CD4-positive, CD25-positive, alpha-beta regulatory T cell (primary cell): ENCODE results near the gene NRBP1. TPM values are rescaled to one million over a fixed set of nuclear protein-coding genes. Genes with fewer than 3 reads are reported as not detected.
"Not testable (repeated sequence)": the region's sequence is repeated elsewhere in the genome, so short reads cannot be mapped to it uniquely, and the experiment has no call there.

Experiments used
- ATAC-seq, 2 donors: fragments of 150-1000 bp; cut with Tn5 transposase; one replicate each; pipeline ENCODE4 v1.10.0; 2021; ENCODE audit warnings: low read depth in 2 of 2, moderate number of reproducible peaks in 2 of 2, moderate library complexity in 1 of 2
- DNase-seq, 3 donors: peaks; one replicate each; pipeline versions ENCODE4 v3.0.0 to v3.0.0-alpha.2; 2012 to 2022; ENCODE audit warnings: mixed read lengths in 1 of 3
- H3K27ac ChIP-seq: one replicate; pipeline ENCODE4 v1.7.0; 2013; ENCODE audit warnings: mild to moderate bottlenecking, low read length; ENCODE audit not compliant: insufficient read depth, poor library complexity, severe bottlenecking
- H3K27me3 ChIP-seq: one replicate; pipeline ENCODE4 v1.7.0; 2013; ENCODE audit warnings: low read length; ENCODE audit not compliant: control insufficient read depth, insufficient read depth
- H3K36me3 ChIP-seq: one replicate; pipeline ENCODE4 v1.7.0; 2013; ENCODE audit warnings: mild to moderate bottlenecking, low read length, moderate library complexity; ENCODE audit not compliant: control insufficient read depth, insufficient read depth
- H3K4me1 ChIP-seq: 2 replicates; pipeline ENCODE4 v1.7.0; 2013; ENCODE audit warnings: mild to moderate bottlenecking, low read length; ENCODE audit not compliant: insufficient read depth, control insufficient read depth, poor library complexity, severe bottlenecking
- H3K4me3 ChIP-seq: one replicate; pipeline ENCODE4 v1.7.0; 2013; ENCODE audit warnings: low read depth, mild to moderate bottlenecking, low read length, moderate library complexity
- H3K9me3 ChIP-seq, 2 experiments: 1 replicate in 1 of 2; 2 replicates in 1 of 2; pipeline ENCODE4 v1.7.0; 2013; ENCODE audit warnings: low read length in 2 of 2, mild to moderate bottlenecking in 1 of 2, moderate library complexity in 1 of 2; ENCODE audit not compliant: control insufficient read depth in 2 of 2
- H3K27ac Mint-ChIP-seq, 3 donors: one replicate each; pipeline ENCODE4 v1.8.0; 2020 to 2022; ENCODE audit warnings: mild to moderate bottlenecking in 3 of 3, mixed read lengths in 3 of 3, moderate library complexity in 2 of 3
- H3K27me3 Mint-ChIP-seq: one replicate; pipeline ENCODE4 v1.8.0; 2022; ENCODE audit warnings: mild to moderate bottlenecking, mixed read lengths
- H3K36me3 Mint-ChIP-seq: one replicate; pipeline ENCODE4 v1.8.0; 2020; ENCODE audit warnings: mixed read lengths
- H3K4me1 Mint-ChIP-seq, 4 donors: one replicate each; pipeline ENCODE4 v1.8.0; 2020 to 2022; ENCODE audit warnings: mixed read lengths in 4 of 4, mild to moderate bottlenecking in 1 of 4
- H3K4me3 Mint-ChIP-seq, 4 donors: one replicate each; pipeline ENCODE4 v1.8.0; 2020 to 2022; ENCODE audit warnings: mild to moderate bottlenecking in 4 of 4, mixed read lengths in 4 of 4, moderate library complexity in 3 of 4
- H3K9me3 Mint-ChIP-seq, 7 donors: one replicate each; pipeline ENCODE4 v1.8.0; 2020 to 2022; ENCODE audit warnings: mixed read lengths in 7 of 7, mild to moderate bottlenecking in 3 of 7, moderate library complexity in 2 of 7
- polyA plus RNA-seq, 4 donors: library from polyadenylated mRNA; unstranded; fragments of 300-500 nt; fragmentation: Illumina TruSeq; gene quantifications; one replicate each; pipeline ENCODE4 v1.2.3, GENCODE V29; 2021
- total RNA-seq: library from RNA; stranded (reverse); gene quantifications from one replicate; pipeline ENCODE4 v1.2.3, GENCODE V29; 2022

Gene NRBP1
- total and polyA plus RNA-seq, 5 donors from 2014 or later, result 87.1 to 182 (median 114) TPM

DNA sequence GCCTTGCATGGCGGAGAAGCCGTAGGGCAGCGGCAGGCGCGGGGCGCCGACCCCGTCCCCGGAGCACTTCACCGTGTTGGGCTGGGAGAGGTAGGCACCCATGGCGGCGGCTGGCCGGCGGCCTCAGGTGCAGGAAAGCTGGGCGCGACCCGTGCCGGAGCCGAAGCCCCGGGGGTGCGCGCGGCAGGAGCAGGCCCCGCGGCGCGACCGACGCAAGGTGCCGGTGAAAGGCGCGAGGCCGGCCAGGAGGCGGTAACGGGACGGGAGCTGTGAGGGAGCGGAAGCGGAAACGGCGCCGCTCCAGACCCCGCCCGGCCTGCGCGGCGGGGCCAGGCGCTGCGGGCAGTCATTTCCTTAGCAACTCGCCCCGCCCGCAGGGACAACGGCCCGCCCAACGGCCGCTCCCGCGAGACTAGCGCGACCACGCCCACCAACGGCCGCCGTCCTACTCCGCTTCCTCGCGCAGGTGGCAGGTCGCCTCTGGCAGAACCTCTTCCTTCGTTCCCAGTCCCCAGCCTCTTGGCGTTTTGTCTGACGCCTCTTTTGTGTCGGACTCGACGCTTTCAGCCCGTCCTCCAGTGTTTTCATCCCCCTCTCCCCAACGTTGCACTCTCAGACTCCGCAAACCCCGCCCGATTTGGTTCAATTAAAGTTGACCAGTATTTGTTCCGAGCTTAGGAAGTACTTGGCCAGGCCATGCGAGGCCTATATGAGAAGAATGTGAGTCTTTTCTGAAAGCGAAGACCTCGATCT is 18.9 kb upstream of the NRBP1 start, which contains the start of gene PPM1G:
Gene PPM1G (minus strand): TSS at position 271 of the 753 bp plus-strand sequence. CDS start 169 bp downstream, at position 102.
- peak; percentile 98 to 99 for ATAC-seq
- peaks cover 7% of the 10 kb centered on the region for H3K36me3 Mint-ChIP-seq
- H3K4me1 Mint-ChIP-seq, result peaks cover 15 to 45% (median 29%) of the 10 kb centered on the region in 4 donors

GRCh38 chr2:27412419-27413152 is 15.8 kb upstream of the NRBP1 start:
- DNase-seq (no peak), ATAC-seq (no peak)
- no peaks in the 10 kb centered on the region for H3K36me3 Mint-ChIP-seq
- peaks cover 0 to 4% (median 0%) of the 10 kb centered on the region in 7 donors for H3K9me3 Mint-ChIP-seq
- H3K4me1 Mint-ChIP-seq, result peaks cover 6 to 19% (median 14%) of the 10 kb centered on the region in 4 donors
- no peak overlapping the region for H3K27ac Mint-ChIP-seq
- no peaks in the 10 kb centered on the region for H3K36me3 ChIP-seq
- H3K27me3 ChIP-seq, result no peaks in the 10 kb centered on the region
- peaks cover 9% of the 10 kb centered on the region for H3K27me3 Mint-ChIP-seq
- peak overlapping the region in 2 of 4 donors; percentile 66 to 72 for H3K4me3 Mint-ChIP-seq
- H3K9me3 ChIP-seq, result no peaks in the 10 kb centered on the region
- H3K27ac ChIP-seq, result no peak overlapping the region
- H3K4me1 ChIP-seq, result peaks cover 21% of the 10 kb centered on the region
- no peak overlapping the region for H3K4me3 ChIP-seq

More for the DNA sequence above, 18.9 kb upstream of the NRBP1 start, which contains the start of gene PPM1G:
- Mint-ChIP-seq H3K27me3 (peaks cover 9% of the 10 kb centered on the region), H3K27ac (peak within 1 kb of the TSS; percentile 95 to 98 (median 97)), H3K9me3 (peaks cover 0 to 4% (median 0%) of the 10 kb centered on the region in 7 donors), H3K4me3 (peak within 1 kb of the TSS; percentile 86 to 95 (median 92))
- peak within 1 kb of the TSS; percentile 86 for H3K4me3 ChIP-seq
- H3K27ac ChIP-seq, result peak within 1 kb of the TSS; percentile 82
- H3K27me3 ChIP-seq, result no peaks in the 10 kb centered on the region
- no peaks in the 10 kb centered on the region for H3K36me3 ChIP-seq
- peaks cover 42% of the 10 kb centered on the region for H3K4me1 ChIP-seq
- peak; percentile 94 to 98 (median 95) for DNase-seq
- H3K9me3 ChIP-seq, result no peaks in the 10 kb centered on the region

- peaks cover 0 to 4% (median 0%) of the 10 kb centered on the region in 7 donors for H3K9me3 Mint-ChIP-seq
- DNase-seq, result no peak
- no peak overlapping the region for H3K4me3 Mint-ChIP-seq
- H3K27ac Mint-ChIP-seq, result no peak overlapping the region
- peaks cover 0 to 2% (median 0%) of the 10 kb centered on the region in 4 donors for H3K4me1 Mint-ChIP-seq
- H3K27me3 ChIP-seq, result no peaks in the 10 kb centered on the region
- no peak overlapping the region for H3K4me3 ChIP-seq
- H3K36me3 ChIP-seq, result no peaks in the 10 kb centered on the region
- H3K4me1 ChIP-seq, result no peaks in the 10 kb centered on the region
- no peak for ATAC-seq
- no peak overlapping the region for H3K27ac ChIP-seq
- H3K9me3 ChIP-seq, result no peaks in the 10 kb centered on the region
- peaks cover 4% of the 10 kb centered on the region for H3K27me3 Mint-ChIP-seq
- H3K36me3 Mint-ChIP-seq, result no peaks in the 10 kb centered on the region
Measured at GRCh38 chr2:27416151-27416550, 12.3 kb upstream of the NRBP1 start.

DNA sequence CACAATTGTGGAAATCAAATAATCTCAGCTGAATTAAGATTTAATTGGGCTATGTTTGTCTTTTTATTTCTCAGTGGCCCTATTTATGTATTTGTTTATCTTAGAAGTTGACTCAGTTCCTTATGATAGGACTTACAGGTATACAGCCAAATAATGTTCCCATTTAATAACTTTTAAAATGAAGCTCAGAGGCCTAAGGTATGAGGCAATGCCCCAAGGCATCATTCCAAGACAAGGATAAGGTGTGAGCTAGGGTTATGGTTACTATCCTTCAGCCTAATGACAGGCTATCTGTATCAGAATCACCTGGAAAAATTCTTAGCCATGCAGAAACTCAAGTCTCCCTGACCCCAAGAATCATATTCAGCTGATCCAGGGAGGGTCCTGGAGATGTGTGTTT is 7.4 kb upstream of the NRBP1 start:
- H3K4me1 ChIP-seq, result no peaks in the 10 kb centered on the region
- no peaks in the 10 kb centered on the region for H3K4me1 Mint-ChIP-seq
- DNase-seq, result no peak
- H3K36me3 Mint-ChIP-seq, result no peaks in the 10 kb centered on the region
- H3K4me3 ChIP-seq, result no peak overlapping the region
- no peaks in the 10 kb centered on the region for H3K9me3 Mint-ChIP-seq
- H3K36me3 ChIP-seq, result no peaks in the 10 kb centered on the region
- H3K4me3 Mint-ChIP-seq, result no peak overlapping the region
- H3K27ac Mint-ChIP-seq, result no peak overlapping the region
- H3K27me3 ChIP-seq, result no peaks in the 10 kb centered on the region
- no peaks in the 10 kb centered on the region for H3K9me3 ChIP-seq
- no peak for ATAC-seq
- no peak overlapping the region for H3K27ac ChIP-seq
- H3K27me3 Mint-ChIP-seq, result no peaks in the 10 kb centered on the region

GRCh38 chr2:27421660-27422250 is 6.7 kb upstream of the NRBP1 start:
- Mint-ChIP-seq H3K4me1 (no peaks in the 10 kb centered on the region), H3K9me3 (no peaks in the 10 kb centered on the region), H3K36me3 (no peaks in the 10 kb centered on the region), H3K27ac (peak overlapping the region in 2 of 3 donors; percentile 21 to 27), H3K27me3 (no peaks in the 10 kb centered on the region), H3K4me3 (no peak overlapping the region)
- no peaks in the 10 kb centered on the region for H3K4me1 ChIP-seq
- H3K36me3 ChIP-seq, result no peaks in the 10 kb centered on the region
- H3K4me3 ChIP-seq, result no peak overlapping the region
- H3K27ac ChIP-seq, result no peak overlapping the region
- no peaks in the 10 kb centered on the region for H3K27me3 ChIP-seq
- DNase-seq (no peak), ATAC-seq (no peak)
- no peaks in the 10 kb centered on the region for H3K9me3 ChIP-seq

GRCh38 chr2:27422958-27423357 is 5.5 kb upstream of the NRBP1 start:
- H3K4me3 Mint-ChIP-seq, result no peak overlapping the region
- no peak for ATAC-seq
- H3K4me1 ChIP-seq, result peaks cover 5% of the 10 kb centered on the region
- H3K36me3 Mint-ChIP-seq, result no peaks in the 10 kb centered on the region
- peaks cover 4 to 7% (median 5%) of the 10 kb centered on the region in 4 donors for H3K4me1 Mint-ChIP-seq
- H3K27ac Mint-ChIP-seq, result no peak overlapping the region
- H3K9me3 ChIP-seq, result no peaks in the 10 kb centered on the region
- peaks cover 0 to 3% (median 0%) of the 10 kb centered on the region in 7 donors for H3K9me3 Mint-ChIP-seq
- no peak overlapping the region for H3K4me3 ChIP-seq
- H3K27ac ChIP-seq, result no peak overlapping the region
- H3K27me3 ChIP-seq, result no peaks in the 10 kb centered on the region
- H3K27me3 Mint-ChIP-seq, result no peaks in the 10 kb centered on the region
- no peaks in the 10 kb centered on the region for H3K36me3 ChIP-seq
- DNase-seq, result no peak

- not testable (repeated sequence) for H3K27me3 Mint-ChIP-seq, H3K27ac Mint-ChIP-seq, H3K4me3 ChIP-seq, H3K27ac ChIP-seq, H3K36me3 ChIP-seq, H3K9me3 ChIP-seq, H3K36me3 Mint-ChIP-seq, H3K4me3 Mint-ChIP-seq, H3K9me3 Mint-ChIP-seq, ATAC-seq, H3K27me3 ChIP-seq, DNase-seq
- peaks cover 12 to 21% (median 17%) of the 10 kb centered on the region in 4 donors for H3K4me1 Mint-ChIP-seq
- H3K4me1 ChIP-seq, result peaks cover 16% of the 10 kb centered on the region
Measured at GRCh38 chr2:27425039-27425438, 3.4 kb upstream of the NRBP1 start.
